GM10266 (cell line): ENCODE measurements around the gene RBBP5.

Experiments used
- DNase-seq: peaks from one replicate; pipeline ENCODE4 v3.0.0; 2012; ENCODE audit errors: extremely low spot score
- TF ChIP-seq, protein P1 (sequence below): IDR thresholded peaks from 2 replicates; pipeline ENCODE4 v1.5.1; 2012; ENCODE audit warnings: mild to moderate bottlenecking, low read depth; ENCODE audit not compliant: control insufficient read depth, insufficient read depth; ENCODE audit errors: missing control alignments

Gene RBBP5

DNA sequence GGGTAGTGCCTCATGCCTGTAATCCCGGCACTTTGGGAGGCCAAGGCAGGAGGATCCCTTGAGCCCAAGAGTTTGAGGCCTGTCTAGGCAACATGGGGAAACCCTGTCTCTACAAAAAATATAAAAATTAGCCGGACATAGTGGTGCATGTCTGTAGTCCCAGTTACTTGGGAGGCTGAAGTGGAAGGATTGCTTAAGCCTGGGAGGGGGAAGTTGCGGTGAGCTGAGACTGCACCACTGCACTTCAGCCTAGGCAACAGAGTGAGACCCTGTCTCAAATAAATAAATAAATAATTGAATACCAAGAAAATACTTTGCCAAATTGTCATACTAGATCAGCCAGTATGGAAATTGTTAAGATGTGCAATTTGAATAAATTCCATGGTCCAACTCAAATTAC lies 5.9 kb upstream of the RBBP5 start:
- DNase-seq: no peak
- TF ChIP-seq, protein P1, sequence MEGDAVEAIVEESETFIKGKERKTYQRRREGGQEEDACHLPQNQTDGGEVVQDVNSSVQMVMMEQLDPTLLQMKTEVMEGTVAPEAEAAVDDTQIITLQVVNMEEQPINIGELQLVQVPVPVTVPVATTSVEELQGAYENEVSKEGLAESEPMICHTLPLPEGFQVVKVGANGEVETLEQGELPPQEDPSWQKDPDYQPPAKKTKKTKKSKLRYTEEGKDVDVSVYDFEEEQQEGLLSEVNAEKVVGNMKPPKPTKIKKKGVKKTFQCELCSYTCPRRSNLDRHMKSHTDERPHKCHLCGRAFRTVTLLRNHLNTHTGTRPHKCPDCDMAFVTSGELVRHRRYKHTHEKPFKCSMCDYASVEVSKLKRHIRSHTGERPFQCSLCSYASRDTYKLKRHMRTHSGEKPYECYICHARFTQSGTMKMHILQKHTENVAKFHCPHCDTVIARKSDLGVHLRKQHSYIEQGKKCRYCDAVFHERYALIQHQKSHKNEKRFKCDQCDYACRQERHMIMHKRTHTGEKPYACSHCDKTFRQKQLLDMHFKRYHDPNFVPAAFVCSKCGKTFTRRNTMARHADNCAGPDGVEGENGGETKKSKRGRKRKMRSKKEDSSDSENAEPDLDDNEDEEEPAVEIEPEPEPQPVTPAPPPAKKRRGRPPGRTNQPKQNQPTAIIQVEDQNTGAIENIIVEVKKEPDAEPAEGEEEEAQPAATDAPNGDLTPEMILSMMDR: no peak

DNA sequence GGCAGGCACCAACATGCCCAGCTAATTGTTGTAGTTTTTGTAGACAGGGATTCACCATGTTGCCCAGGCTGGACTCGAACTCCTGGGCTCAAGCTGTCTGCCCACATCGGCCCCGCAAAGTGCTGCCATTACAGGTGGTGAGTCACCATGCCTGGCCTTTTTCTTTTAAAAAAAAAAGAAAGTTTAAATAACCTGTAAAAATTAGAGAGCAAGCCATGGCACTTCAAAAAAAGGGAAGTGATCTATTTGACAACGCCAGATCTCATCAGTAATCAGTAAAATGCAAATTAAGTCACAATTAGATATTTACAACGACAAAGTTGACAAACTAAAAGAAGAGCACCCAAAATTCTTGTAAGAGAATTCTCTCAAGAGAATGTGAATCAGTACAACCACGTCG lies 2.9 kb upstream of the RBBP5 start:
- TF ChIP-seq, protein P1: no peak
- DNase-seq: no peak

DNA sequence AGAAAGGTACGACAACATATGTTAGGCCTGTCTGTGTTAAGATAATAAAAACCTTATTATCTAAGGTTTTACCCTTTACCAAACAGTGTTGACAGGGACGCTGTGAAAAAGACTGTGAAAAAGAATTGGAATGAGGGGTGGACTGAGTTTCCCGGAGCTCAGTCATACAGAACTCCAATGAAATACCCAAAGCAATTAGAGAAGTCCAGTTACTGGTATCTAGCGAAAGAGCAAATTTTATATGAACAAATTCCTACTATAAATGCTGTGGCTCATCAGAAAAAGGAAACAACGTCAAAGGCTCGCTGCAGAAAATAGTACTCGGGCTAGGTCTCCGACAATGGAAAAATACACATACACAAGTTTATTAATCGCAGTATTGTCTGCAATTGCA lies 708 bp upstream of the RBBP5 start:
- TF ChIP-seq, protein P1: no peak
- no peak for DNase-seq

DNA sequence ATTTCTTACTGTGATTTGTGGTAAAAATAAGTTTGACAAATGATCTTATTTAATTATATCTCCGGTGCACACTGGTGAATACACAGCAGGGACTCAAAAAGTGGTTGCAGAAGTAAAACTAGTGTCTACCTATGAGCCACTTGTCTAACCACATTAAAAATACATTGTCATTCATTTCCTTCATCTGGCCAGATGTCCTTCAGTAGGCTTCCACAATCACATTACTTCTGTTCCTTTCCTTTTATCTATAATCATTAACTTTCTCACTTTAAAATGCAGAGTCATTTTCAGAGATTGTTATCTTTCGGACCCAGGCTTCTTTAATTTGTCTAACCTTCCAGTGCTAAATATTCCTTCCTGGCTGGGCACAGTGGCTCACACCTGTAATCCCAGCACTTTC lies 3.0 kb downstream of the RBBP5 start:
- DNase-seq: no peak
- TF ChIP-seq, protein P1: no peak

DNA sequence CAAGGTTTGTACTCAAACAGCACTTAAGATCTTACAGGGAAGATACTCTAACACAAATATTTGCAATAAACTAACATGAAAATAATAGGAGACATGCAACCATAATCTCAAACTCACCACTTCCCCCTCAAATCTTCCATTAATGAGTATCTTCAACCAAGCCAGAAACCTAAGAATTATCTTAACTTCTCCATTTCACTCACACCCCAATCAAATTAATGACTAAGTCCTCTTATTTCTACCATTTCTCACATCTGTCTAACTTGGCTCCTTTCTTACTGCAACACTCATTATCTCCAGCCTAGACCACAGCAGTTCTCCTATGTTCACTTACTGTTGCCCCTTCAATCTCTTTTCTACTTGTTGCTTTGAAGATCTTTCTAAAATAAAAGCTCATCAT lies 10.4 kb downstream of the RBBP5 start:
- TF ChIP-seq, protein P1: no peak
- DNase-seq: no peak

DNA sequence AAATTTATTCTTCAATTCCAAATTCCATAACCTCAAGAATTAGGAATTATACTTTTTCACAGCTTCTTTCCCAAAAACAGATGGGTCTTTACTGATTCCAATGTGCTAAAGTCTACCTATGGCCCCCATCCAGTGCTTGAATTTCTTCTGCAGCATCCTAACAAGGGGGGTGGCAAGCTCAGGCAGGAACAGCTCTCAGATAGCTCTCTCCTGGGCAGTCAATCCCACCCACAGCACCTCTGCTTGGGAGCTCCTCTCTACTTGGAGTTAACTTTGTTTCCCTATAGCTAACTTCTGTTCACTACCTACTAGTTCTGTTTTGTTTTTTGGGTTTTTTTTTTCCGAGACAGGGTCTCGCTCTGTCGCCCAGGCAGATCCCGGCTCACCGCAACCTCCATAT lies 12.1 kb downstream of the RBBP5 start:
- no peak for DNase-seq
- TF ChIP-seq, protein P1: no peak

DNA sequence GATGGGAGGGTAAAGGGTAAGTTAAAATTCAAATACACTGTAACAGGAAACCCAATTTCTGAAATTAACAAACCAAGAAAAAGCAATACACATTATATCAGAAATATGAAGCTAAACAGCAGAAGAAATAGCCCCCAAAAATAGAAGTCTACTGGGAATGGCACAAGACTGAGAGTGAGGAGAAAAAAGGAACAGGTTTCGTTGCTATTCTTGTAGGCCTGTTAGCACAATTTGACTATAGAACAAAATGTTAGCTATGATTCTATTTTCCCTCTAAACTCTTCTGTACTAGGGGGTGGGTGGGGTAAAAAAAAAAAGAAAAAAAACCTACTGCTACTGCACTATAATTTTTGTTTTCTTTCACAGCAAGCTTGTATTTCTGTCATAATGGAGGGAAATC lies 12.5 kb downstream of the RBBP5 start:
- TF ChIP-seq, protein P1: no peak
- DNase-seq: no peak
